Measurements from ENCODE around the gene COQ6. TPM values are rescaled to one million over a fixed set of nuclear protein-coding genes. Genes with fewer than 3 reads are reported as not detected.

Gene COQ6
- total RNA-seq, 1 experiment from 2014 or later = 12.0 TPM

- DNase-seq = no peak
- H2BK20ac ChIP-seq (ENCODE audit: low read depth, low read length, poor library complexity, severe bottlenecking) = no peak overlapping the region
- TF ChIP-seq CTCF (conservative IDR thresholded peaks at IDR 0.05) = peak; percentile 55
- WGBS (ENCODE audit: extremely low coverage, insufficient read length, low lambda C conversion rate) = no CpG with 5 or more reads among the region's 2 CpGs
- no peak overlapping the region for H2BK12ac ChIP-seq (ENCODE audit: insufficient read length, low read depth, low read length)
- H2AK5ac ChIP-seq (ENCODE audit: insufficient read length, low read length) = no peak overlapping the region
- Mint-ChIP-seq H3K9me3 (no peaks in the 10 kb centered on the region), H3K27me3 (ENCODE audit: low read depth) (no peaks in the 10 kb centered on the region), H3K36me3 (ENCODE audit: insufficient read depth in 1 of 3, low read depth in 3 of 3) (peaks cover 0 to 23% (median 13%) of the 10 kb centered on the region in 3 experiments; a peak in 5 of 7 replicates), H3K4me1 (no peaks in the 10 kb centered on the region), H3K27ac (no peak overlapping the region; a peak in 1 of 7 replicates), H3K4me3 (no peak overlapping the region)
- H3K4me2 ChIP-seq (ENCODE audit: insufficient read depth, insufficient read length, low read length) = no peak overlapping the region
- no peaks in the 10 kb centered on the region for H3K4me1 ChIP-seq (ENCODE audit: insufficient read depth, low read length)
- H3K27me3 ChIP-seq (ENCODE audit: insufficient read depth, low read length) = no peaks in the 10 kb centered on the region
- no peaks in the 10 kb centered on the region for H3K79me1 ChIP-seq (ENCODE audit: insufficient read depth, low read depth, low read length, poor library complexity, severe bottlenecking)
- no peaks in the 10 kb centered on the region for H3K79me2 ChIP-seq (ENCODE audit: insufficient read depth, low read length)
- no peak overlapping the region for H3K18ac ChIP-seq (ENCODE audit: insufficient read length, low read depth, low read length)
- H4K8ac ChIP-seq (replicated peaks; ENCODE audit: insufficient read length, low read depth, low read length) = no peak overlapping the region
- H3K23me2 ChIP-seq (ENCODE audit: insufficient read length, low read depth, low read length, poor library complexity, severe bottlenecking) = no peaks in the 10 kb centered on the region
- no peaks in the 10 kb centered on the region for H3K9me3 ChIP-seq (ENCODE audit: control insufficient read depth, low read depth, low read length)
- H3K14ac ChIP-seq (ENCODE audit: insufficient read depth, low read length) = no peak overlapping the region
- no peak overlapping the region for H2BK120ac ChIP-seq (ENCODE audit: low read depth, low read length, poor library complexity, severe bottlenecking)
- H3T11ph ChIP-seq (ENCODE audit: low read length) = no peak overlapping the region
- H2AFZ ChIP-seq (ENCODE audit: low read length) = no peak overlapping the region
- H4K91ac ChIP-seq (ENCODE audit: insufficient read length, low read depth, low read length) = no peak overlapping the region
- no peak overlapping the region for H2BK5ac ChIP-seq (ENCODE audit: insufficient read length, low read length)
- H3K9ac ChIP-seq (ENCODE audit: extremely low read depth, insufficient read length, low read length) = no peak overlapping the region
- H4K5ac ChIP-seq (ENCODE audit: insufficient read length, low read depth, low read length) = no peak overlapping the region
- H3K23ac ChIP-seq (ENCODE audit: insufficient read length, low read depth, low read length) = no peak overlapping the region
- no peak overlapping the region for H3K4ac ChIP-seq (ENCODE audit: low read depth, low read length)
- no peak overlapping the region for H3K27ac ChIP-seq (ENCODE audit: insufficient read length, low read depth, low read length)
- no peak overlapping the region for H3K56ac ChIP-seq (ENCODE audit: insufficient read length, low read depth, low read length)
- H2BK15ac ChIP-seq (ENCODE audit: low read depth, low read length) = no peak overlapping the region
- no peaks in the 10 kb centered on the region for H4K20me1 ChIP-seq (ENCODE audit: control insufficient read depth, insufficient read depth, insufficient read length)
Observed at GRCh38 chr14:73935666-73936065, 14.4 kb upstream of the COQ6 start.
